ENCODE measurements around the gene SH3GL2.

SH3GL2 gene

GRCh38 chr9:17588941-17589340, 10.1 kb downstream of the SH3GL2 start:
- no peak overlapping the region for H3K4me3 Mint-ChIP-seq
- no peak for ATAC-seq
- H3K9me3 Mint-ChIP-seq = peaks cover 2% of the 10 kb centered on the region
- H3K4me1 Mint-ChIP-seq = no peaks in the 10 kb centered on the region
- H3K27me3 Mint-ChIP-seq = no peaks in the 10 kb centered on the region
- no peak overlapping the region for H3K27ac Mint-ChIP-seq
- no peaks in the 10 kb centered on the region for H3K36me3 Mint-ChIP-seq

GRCh38 chr9:17589771-17590170, 10.9 kb downstream of the SH3GL2 start:
- Mint-ChIP-seq H3K36me3 (no peaks in the 10 kb centered on the region), H3K9me3 (peaks cover 2% of the 10 kb centered on the region), H3K4me1 (no peaks in the 10 kb centered on the region), H3K27ac (no peak overlapping the region), H3K4me3 (no peak overlapping the region), H3K27me3 (no peaks in the 10 kb centered on the region)
- no peak for ATAC-seq

GRCh38 chr9:17594961-17595360, 16.1 kb downstream of the SH3GL2 start:
- ATAC-seq = no peak
- Mint-ChIP-seq H3K27me3 (no peaks in the 10 kb centered on the region), H3K4me1 (no peaks in the 10 kb centered on the region)

GRCh38 chr9:17597977-17598376, 19.1 kb downstream of the SH3GL2 start:
- Mint-ChIP-seq H3K9me3 (peaks cover 2% of the 10 kb centered on the region), H3K4me3 (no peak overlapping the region), H3K36me3 (no peaks in the 10 kb centered on the region), H3K27ac (no peak overlapping the region), H3K4me1 (no peaks in the 10 kb centered on the region), H3K27me3 (no peaks in the 10 kb centered on the region)
- no peak for ATAC-seq

More at GRCh38 chr9:17594961-17595360, 16.1 kb downstream of the SH3GL2 start:
- Mint-ChIP-seq H3K27ac (no peak overlapping the region), H3K4me3 (no peak overlapping the region), H3K9me3 (peaks cover 2% of the 10 kb centered on the region), H3K36me3 (no peaks in the 10 kb centered on the region)

- no peak for ATAC-seq
- no peak overlapping the region for H3K4me3 Mint-ChIP-seq
- H3K36me3 Mint-ChIP-seq = no peaks in the 10 kb centered on the region
- no peaks in the 10 kb centered on the region for H3K4me1 Mint-ChIP-seq
- no peaks in the 10 kb centered on the region for H3K27me3 Mint-ChIP-seq
- no peak overlapping the region for H3K27ac Mint-ChIP-seq
- H3K9me3 Mint-ChIP-seq = peaks cover 5% of the 10 kb centered on the region
Measured at GRCh38 chr9:17600962-17601593, 22.2 kb downstream of the SH3GL2 start.

GRCh38 chr9:17604556-17604955, 25.7 kb downstream of the SH3GL2 start:
- Mint-ChIP-seq H3K27ac (no peak overlapping the region), H3K27me3 (no peaks in the 10 kb centered on the region), H3K9me3 (peaks cover 3% of the 10 kb centered on the region), H3K36me3 (no peaks in the 10 kb centered on the region), H3K4me3 (no peak overlapping the region), H3K4me1 (no peaks in the 10 kb centered on the region)
- peak; percentile 40 for ATAC-seq

- Mint-ChIP-seq H3K4me3 (no peak overlapping the region), H3K4me1 (no peaks in the 10 kb centered on the region), H3K36me3 (no peaks in the 10 kb centered on the region), H3K27ac (no peak overlapping the region), H3K9me3 (no peaks in the 10 kb centered on the region), H3K27me3 (no peaks in the 10 kb centered on the region)
- no peak for ATAC-seq
Measured at GRCh38 chr9:17609312-17610005, 30.6 kb downstream of the SH3GL2 start.

GRCh38 chr9:17611342-17611741, 32.5 kb downstream of the SH3GL2 start:
- no peak overlapping the region for H3K27ac Mint-ChIP-seq
- H3K9me3 Mint-ChIP-seq = no peaks in the 10 kb centered on the region
- no peaks in the 10 kb centered on the region for H3K27me3 Mint-ChIP-seq
- H3K4me1 Mint-ChIP-seq = no peaks in the 10 kb centered on the region
- no peak overlapping the region for H3K4me3 Mint-ChIP-seq
- no peak for ATAC-seq
- no peaks in the 10 kb centered on the region for H3K36me3 Mint-ChIP-seq

- ATAC-seq = no peak
- Mint-ChIP-seq H3K4me3 (no peak overlapping the region), H3K36me3 (no peaks in the 10 kb centered on the region), H3K9me3 (no peaks in the 10 kb centered on the region), H3K4me1 (no peaks in the 10 kb centered on the region), H3K27me3 (no peaks in the 10 kb centered on the region), H3K27ac (no peak overlapping the region)
Measured at GRCh38 chr9:17611917-17612316, 33.1 kb downstream of the SH3GL2 start.

GRCh38 chr9:17613758-17614157, 34.9 kb downstream of the SH3GL2 start:
- ATAC-seq = no peak
- Mint-ChIP-seq H3K4me3 (no peak overlapping the region), H3K27ac (no peak overlapping the region), H3K4me1 (no peaks in the 10 kb centered on the region), H3K27me3 (no peaks in the 10 kb centered on the region), H3K9me3 (peaks cover 2% of the 10 kb centered on the region), H3K36me3 (no peaks in the 10 kb centered on the region)

- no peak for ATAC-seq
- H3K4me3 Mint-ChIP-seq = no peak overlapping the region
- H3K27me3 Mint-ChIP-seq = no peaks in the 10 kb centered on the region
- H3K4me1 Mint-ChIP-seq = no peaks in the 10 kb centered on the region
- H3K27ac Mint-ChIP-seq = no peak overlapping the region
- H3K36me3 Mint-ChIP-seq = no peaks in the 10 kb centered on the region
- peaks cover 2% of the 10 kb centered on the region for H3K9me3 Mint-ChIP-seq
Measured at GRCh38 chr9:17614250-17614649, 35.4 kb downstream of the SH3GL2 start.

GRCh38 chr9:17614903-17615302, 36.0 kb downstream of the SH3GL2 start:
- Mint-ChIP-seq H3K36me3 (no peaks in the 10 kb centered on the region), H3K9me3 (peaks cover 2% of the 10 kb centered on the region), H3K4me1 (no peaks in the 10 kb centered on the region), H3K4me3 (no peak overlapping the region), H3K27me3 (no peaks in the 10 kb centered on the region), H3K27ac (no peak overlapping the region)
- ATAC-seq = no peak

GRCh38 chr9:17622141-17622540, 43.3 kb downstream of the SH3GL2 start:
- Mint-ChIP-seq H3K4me3 (no peak overlapping the region), H3K27me3 (no peaks in the 10 kb centered on the region), H3K4me1 (no peaks in the 10 kb centered on the region), H3K27ac (no peak overlapping the region), H3K9me3 (peaks cover 6% of the 10 kb centered on the region), H3K36me3 (no peaks in the 10 kb centered on the region)
- ATAC-seq = no peak

- Mint-ChIP-seq H3K27me3 (no peaks in the 10 kb centered on the region), H3K4me3 (no peak overlapping the region), H3K27ac (no peak overlapping the region), H3K9me3 (peaks cover 4% of the 10 kb centered on the region), H3K4me1 (no peaks in the 10 kb centered on the region), H3K36me3 (no peaks in the 10 kb centered on the region)
- ATAC-seq = no peak
Measured at GRCh38 chr9:17622749-17623148, 43.9 kb downstream of the SH3GL2 start.

GRCh38 chr9:17623965-17624364, 45.1 kb downstream of the SH3GL2 start:
- Mint-ChIP-seq H3K27me3 (no peaks in the 10 kb centered on the region), H3K4me1 (no peaks in the 10 kb centered on the region), H3K36me3 (no peaks in the 10 kb centered on the region), H3K9me3 (peaks cover 4% of the 10 kb centered on the region), H3K4me3 (no peak overlapping the region), H3K27ac (no peak overlapping the region)
- no peak for ATAC-seq

- H3K27me3 Mint-ChIP-seq = no peaks in the 10 kb centered on the region
- H3K36me3 Mint-ChIP-seq = no peaks in the 10 kb centered on the region
- H3K4me3 Mint-ChIP-seq = no peak overlapping the region
- H3K9me3 Mint-ChIP-seq = peaks cover 4% of the 10 kb centered on the region
- no peak for ATAC-seq
- H3K27ac Mint-ChIP-seq = no peak overlapping the region
- H3K4me1 Mint-ChIP-seq = no peaks in the 10 kb centered on the region
Measured at GRCh38 chr9:17624571-17624970, 45.7 kb downstream of the SH3GL2 start.

Data from stimulated activated memory B cell treated with anti-CD40 and anti-IgM and Interleukin-4, amounts not matched to agents 10 μg/mL and 1 μg/mL and 100 μg/mL, for 72 hours (primary cell).